ENCODE results near the gene YWHAE.
"Not testable (repeated sequence)": the region's sequence is repeated elsewhere in the genome, so short reads cannot be mapped to it uniquely, and the experiment has no call there.

GRCh38 chr17:1418476-1418875, 18.5 kb upstream of the YWHAE start:
- not testable (repeated sequence) for TF ChIP-seq CTCF, POLR2A, EP300 (IDR thresholded peaks at IDR 0.05)

Measured in stomach (tissue), 4 donors.